A673 (cell line): ENCODE data around the gene SRM.

ENCODE experiments used
- EZH2 ChIP-seq: fragments of 200-600 bp; sonication (generic); IDR thresholded peaks from 2 replicates; pipeline ENCODE4 v1.6.1; 2017; ENCODE audit warnings: borderline replicate concordance, low read depth, mild to moderate bottlenecking, mixed read lengths, antibody characterized with exemption, low read length; ENCODE audit not compliant: poor library complexity, severe bottlenecking
- TF ChIP-seq, protein P1 (sequence below): fragments of 300-800, 200-600 bp; sonication (generic); conservative IDR thresholded peaks from 2 replicates; pipeline ENCODE4 v1.5.1; 2017; ENCODE audit warnings: low read depth, mild to moderate bottlenecking, antibody characterized with exemption, low read length, moderate library complexity, mixed read lengths

DNA sequence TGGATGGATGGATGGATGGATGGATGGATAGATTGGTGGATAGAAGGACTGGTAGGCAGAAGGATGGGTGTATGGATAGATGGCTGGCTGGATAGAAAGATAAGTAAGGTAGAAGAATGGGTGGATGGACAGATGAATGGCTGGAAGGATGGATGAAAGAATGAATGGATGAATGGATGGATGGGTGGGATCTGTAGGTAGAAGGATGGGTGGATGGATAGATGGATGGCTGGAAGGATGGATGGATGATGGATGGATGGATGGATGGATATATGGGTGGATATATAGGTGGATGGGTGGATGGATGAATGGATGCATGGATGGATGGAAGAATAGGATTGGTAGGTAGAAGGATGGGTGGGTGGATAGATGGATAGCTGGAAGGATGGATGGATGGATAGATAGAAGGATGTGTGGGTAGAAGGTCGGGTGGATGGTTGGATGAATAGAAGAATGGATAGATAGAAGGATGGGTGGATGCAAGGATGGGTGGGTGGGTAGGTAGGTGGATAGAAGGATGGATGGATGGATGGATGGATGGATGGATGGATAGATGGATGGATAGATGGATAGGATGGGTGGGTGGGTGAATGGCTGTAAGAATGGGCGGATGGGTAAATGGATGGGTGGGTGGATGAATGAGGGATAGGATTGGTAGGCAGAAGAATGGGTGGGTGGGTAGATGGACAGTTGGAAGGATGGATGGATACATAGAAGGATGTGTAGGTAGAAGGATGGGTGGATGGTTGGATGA is 20.3 kb downstream of the SRM start:
- no peak for TF ChIP-seq EZH2
- TF ChIP-seq, protein P1, sequence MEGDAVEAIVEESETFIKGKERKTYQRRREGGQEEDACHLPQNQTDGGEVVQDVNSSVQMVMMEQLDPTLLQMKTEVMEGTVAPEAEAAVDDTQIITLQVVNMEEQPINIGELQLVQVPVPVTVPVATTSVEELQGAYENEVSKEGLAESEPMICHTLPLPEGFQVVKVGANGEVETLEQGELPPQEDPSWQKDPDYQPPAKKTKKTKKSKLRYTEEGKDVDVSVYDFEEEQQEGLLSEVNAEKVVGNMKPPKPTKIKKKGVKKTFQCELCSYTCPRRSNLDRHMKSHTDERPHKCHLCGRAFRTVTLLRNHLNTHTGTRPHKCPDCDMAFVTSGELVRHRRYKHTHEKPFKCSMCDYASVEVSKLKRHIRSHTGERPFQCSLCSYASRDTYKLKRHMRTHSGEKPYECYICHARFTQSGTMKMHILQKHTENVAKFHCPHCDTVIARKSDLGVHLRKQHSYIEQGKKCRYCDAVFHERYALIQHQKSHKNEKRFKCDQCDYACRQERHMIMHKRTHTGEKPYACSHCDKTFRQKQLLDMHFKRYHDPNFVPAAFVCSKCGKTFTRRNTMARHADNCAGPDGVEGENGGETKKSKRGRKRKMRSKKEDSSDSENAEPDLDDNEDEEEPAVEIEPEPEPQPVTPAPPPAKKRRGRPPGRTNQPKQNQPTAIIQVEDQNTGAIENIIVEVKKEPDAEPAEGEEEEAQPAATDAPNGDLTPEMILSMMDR, result no peak
